Cardiac septum (tissue), 1 donor: ENCODE data around the gene GRIK4. TPM values are rescaled to one million over a fixed set of nuclear protein-coding genes. Genes with fewer than 3 reads are reported as not detected.
A peak's percentile ranks its signal among the peaks of the same experiment; 100 is the strongest.
"Not testable (repeated sequence)": the region's sequence is repeated elsewhere in the genome, so short reads cannot be mapped to it uniquely, and the experiment has no call there.

Experiments used
- DNase-seq: peaks from one replicate; pipeline ENCODE4 v3.0.0-alpha.2; 2020; ENCODE audit warnings: low spot score
- intact Hi-C: fragments of 100-400 bp; cut with DNase I; formaldehyde crosslinking; loops from one replicate; pipeline ENCODE4 v1.14.0; 2022
- total RNA-seq: library from RNA; stranded (reverse); fragmentation: NEBNext Ultra II Directional; extraction: Animal tissue kit (Norgen Biotek cat#: 25700); gene quantifications from one replicate; pipeline ENCODE4 v1.2.1, GENCODE V29; 2021
- donor health status: DM: no; HTN: no; CAD: no.

GRIK4 gene
- total RNA-seq, 1 donor from 2014 or later: 0.40 TPM

DNA sequence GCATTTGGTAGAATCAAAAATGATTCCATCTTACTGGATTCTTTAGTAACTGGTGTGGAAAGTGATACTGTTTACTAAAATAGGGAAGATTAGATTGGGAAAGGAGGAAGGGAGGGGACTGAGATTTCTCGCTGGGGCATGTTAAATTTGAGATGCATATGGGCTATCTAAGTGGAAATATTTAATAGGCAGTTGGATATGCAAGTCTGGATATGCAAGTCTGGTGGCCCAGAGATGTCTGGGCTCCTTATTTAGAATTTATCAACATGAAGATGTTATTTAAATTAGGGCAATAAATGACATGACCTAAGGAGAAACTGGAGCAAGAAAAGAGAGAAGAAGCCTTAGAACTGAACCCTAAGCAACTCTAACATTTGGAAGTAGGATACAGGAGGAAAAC lies 495.4 kb downstream of the GRIK4 start:
- intact Hi-C loops: no loop called here
- no peak for DNase-seq

DNA sequence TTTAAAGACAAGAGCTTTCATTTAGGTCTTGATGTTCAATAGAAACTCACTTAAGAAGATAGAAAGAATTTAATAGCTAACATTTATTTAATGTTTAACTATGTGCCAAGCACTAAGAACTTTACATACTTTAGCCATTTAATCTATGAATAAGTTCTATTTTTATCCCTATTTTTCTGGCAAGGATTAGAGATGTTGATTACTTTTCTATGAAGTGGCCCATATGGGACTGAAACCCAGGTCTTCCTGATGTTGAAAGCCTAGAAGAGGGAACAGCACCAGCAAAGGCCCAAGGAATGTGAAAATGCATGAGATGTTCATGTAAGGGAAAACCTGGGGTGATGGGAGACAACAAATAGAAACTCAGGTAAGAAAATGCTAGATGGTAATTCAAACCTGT lies 497.0 kb downstream of the GRIK4 start:
- DNase-seq: no peak
- intact Hi-C loops: no loop called here

DNA sequence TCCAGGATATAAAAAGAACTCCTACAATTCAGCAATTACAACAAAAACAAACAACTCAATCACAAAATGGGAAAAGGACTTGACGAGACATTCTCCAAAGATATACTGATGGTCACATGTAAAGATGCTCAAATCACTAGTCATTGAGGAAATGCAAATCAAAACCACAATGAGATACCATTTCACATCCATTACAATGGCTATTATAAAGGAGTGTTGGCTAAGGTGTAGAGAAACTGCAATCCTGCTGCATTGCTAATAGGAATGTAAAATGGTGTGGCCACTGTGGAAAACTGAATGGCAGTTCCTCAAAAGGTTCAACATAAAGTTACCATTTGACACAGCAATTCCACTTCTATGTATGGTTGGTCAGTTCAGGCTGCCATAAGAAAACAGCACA lies 500.5 kb downstream of the GRIK4 start:
- DNase-seq: no peak
- intact Hi-C loops: no loop called here

DNA sequence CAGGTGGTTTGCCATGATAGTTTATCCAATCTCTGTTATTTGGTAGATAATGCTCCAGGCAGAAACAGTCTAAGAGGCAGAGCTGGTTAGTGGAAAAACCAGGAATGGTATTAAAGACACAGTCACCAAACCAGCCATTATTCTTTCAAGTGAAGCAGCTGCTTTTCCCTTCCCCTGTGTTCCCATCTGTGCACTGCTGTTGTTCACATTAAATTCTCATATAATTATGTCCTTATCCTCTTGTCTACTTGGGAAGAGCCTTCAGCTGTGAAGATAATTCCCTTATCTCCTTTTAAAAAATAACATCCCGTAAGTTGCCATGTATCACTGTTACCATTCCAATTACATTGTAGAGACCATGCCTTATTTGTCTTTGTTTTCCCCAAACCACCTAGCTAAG lies 507.2 kb downstream of the GRIK4 start:
- intact Hi-C loops: no loop called here
- no peak for DNase-seq

DNA sequence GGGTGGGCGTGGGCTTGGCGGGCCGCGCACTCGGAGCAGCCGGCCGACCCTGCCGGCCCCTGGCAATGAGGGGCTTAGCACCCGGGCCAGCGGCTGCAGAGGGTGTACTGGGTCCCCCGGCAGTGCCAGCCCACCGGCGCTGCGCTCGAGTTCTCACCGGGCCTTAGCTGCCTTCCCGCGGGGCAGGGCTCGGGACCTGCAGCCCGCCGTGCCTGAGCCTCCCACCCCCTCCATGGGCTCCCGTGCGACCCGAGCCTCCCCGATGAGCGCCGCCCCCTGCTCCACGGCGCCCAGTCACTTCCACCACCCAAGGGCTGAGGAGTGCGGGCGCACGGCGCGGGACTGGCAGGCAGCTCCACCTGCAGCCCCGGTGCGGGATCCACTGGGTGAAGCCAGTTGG lies 510.2 kb downstream of the GRIK4 start:
- not testable (repeated sequence) for DNase-seq

DNA sequence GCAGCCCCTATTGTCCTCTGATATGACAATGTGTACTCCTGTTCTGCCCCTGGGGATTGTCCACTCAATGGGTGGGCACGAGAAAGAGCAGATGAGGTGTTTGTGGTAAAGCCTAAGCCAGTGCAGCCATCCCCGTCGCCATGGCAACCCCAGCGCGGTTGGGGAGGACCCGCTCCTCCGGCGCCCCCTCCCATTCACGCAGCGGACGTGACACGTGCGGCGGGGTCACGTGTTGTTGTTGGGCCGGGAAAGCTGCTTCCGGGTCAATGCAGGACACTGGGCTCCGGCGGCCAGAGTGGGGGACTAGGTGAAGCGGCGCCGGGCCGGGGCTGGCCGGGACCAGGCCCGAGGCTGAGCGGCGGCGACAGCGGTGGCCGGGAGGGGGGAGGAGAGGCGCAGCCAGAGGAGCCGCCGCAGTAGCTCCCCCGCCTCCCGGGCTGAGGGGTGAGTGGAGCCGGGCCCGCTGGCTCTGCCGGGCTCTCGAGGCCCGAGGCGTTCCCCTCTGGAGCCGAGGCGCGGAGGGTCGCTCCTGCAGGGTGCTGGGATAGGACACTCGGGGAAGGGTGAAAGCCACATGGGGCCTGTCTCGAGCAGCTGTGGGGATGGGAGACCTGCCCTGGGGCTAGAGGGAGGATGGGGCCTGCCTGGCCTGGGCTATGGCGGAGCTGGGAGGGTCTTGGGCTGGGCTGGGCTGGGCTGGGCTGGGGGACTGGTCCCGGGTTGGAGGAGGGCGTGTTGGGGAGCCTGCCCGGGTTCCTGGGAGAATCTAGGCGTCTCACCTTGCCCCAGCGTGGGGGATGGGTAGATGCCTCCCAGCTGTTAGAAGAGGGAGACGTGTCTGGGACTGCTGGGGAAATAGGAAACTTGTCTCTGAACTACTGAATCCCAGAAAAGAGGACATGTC lies 512.6 kb downstream of the GRIK4 start, which contains the start of gene TBCEL:
TSS of gene TBCEL (plus strand) at position 255 of the 904 bp plus-strand sequence. CDS start 21,589 bp downstream, outside the sequence.
- peak; percentile 91 for DNase-seq
- intact Hi-C loops: no loop called here

More for the DNA sequence above, 510.2 kb downstream of the GRIK4 start:
- intact Hi-C loops: not testable (repeated sequence)

DNA sequence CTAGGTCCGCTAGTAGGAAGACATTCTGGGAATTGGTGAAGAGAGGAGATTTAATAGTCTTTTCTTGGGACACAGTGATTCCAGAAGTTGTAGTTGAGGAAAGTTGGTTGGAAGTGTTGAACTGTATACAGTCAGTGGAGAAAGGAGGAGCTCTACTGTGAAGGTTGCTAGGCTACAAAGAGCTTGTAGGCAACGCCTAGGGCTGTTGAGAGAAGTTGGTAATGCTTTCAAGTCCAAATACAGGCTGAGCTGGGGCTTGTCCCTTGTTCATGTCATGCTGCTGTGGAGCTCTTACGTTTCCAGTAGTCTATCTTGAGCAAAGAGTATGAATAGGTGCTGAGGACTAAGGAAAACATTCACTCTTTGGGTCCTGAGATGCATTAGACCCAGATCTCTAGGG lies 513.4 kb downstream of the GRIK4 start:
- no peak for DNase-seq
- intact Hi-C loops: no loop called here

DNA sequence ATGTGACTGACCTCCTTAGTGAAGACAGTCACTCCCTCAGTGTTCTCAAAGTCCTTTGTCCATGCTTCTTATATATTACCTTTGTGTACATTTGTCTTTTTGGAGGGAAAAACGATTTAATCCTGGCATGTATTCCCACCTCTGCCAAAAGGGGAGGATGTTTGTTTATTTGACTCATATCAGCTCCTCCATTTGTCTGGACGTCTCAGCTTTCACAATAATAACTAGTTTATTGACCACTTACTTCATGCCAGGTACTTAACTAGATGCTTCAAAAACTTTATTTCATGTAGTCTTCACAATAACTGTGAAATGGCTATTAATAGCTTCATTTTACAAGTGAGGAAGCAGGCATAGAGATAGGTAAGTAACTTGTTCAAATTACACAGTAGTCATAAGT lies 517.6 kb downstream of the GRIK4 start:
- intact Hi-C loops: no loop called here
- DNase-seq: no peak

DNA sequence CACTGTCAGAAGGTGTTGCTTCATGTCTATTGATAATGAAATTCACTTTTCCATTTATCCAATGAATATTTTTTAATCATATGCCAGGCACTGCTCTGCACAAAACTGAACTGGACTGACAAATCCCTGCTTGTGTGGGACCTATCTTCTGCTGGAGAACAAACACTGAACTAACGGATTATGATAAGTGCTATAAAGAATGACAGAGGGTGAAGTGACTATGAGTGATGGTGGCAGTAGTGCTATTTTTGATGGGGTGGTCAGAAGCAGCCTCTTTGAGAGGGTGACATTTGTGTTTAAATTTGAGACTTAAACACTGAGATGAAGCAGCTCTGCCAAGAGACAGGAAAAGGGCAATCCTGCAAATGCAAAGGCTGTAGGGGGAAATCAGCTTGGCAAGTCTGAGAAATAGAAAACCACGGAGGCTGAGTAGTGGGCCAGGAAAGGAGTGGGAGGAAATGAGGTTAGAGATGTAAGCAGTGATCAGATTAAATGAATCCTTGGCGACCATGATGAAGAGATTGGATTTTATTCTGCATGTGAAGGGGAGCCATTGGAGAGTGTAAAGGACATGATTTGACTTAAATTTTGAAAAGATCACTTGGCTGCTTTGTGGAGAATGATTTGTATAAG lies 518.4 kb downstream of the GRIK4 start:
- DNase-seq: no peak
- intact Hi-C loops: no loop called here

DNA sequence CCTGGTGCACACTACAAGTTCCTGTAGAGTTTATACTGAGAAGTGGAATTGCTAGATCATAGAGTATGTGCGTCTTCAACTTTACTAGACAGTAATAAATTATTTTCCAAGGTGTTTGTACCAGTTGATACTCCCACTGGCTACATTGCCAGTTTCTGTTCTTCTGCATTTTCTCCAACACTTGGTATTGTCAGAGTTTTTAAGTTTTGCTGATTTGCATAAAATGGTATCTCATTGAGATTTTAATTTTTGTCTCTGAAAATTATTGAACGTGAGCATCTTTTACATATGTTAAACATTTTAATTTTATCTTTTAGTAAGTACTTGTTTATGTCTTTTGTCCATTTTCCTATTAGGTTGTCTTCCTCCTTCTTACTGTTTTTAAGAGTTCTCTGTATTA lies 519.6 kb downstream of the GRIK4 start:
- intact Hi-C loops: no loop called here
- DNase-seq: no peak

DNA sequence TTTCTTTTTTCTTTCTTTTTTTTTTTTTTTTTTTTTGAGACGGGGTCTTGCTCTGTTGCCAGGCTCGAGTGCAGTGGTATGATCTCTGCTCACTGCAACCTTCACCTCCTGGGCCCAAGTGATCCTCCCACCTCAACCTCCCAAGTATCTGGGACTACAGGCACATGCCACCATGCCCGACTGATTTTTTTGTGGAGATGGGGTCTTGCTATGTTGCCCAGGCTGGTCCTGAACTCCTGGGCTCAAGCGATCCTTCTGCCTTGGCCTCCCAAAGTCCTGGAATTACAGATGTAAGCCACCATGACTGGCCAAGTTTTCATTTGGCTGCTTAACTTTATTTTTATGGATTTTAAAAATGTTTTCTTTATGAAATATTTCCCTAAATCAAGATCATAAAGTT lies 520.1 kb downstream of the GRIK4 start:
- DNase-seq, intact Hi-C loops: not testable (repeated sequence)

DNA sequence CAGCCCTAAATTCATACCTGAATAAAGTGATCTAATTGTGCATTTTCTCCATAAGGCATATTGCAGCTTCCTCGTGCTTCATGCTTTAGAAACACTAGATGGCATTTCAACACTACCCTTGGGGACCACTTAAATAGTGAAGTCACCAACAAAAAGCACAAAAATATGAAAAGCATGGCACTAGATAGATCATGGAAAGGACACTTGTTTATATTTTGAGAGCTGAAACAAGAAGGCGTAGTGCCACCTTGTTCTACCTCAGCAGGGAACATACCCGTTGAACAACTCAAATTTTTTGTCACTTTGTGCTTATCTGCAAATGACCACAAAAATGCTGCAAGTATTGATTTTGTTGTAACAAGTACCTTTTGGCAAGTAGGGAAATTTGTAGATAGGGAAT lies 521.0 kb downstream of the GRIK4 start:
- intact Hi-C loops: no loop called here
- DNase-seq: no peak

DNA sequence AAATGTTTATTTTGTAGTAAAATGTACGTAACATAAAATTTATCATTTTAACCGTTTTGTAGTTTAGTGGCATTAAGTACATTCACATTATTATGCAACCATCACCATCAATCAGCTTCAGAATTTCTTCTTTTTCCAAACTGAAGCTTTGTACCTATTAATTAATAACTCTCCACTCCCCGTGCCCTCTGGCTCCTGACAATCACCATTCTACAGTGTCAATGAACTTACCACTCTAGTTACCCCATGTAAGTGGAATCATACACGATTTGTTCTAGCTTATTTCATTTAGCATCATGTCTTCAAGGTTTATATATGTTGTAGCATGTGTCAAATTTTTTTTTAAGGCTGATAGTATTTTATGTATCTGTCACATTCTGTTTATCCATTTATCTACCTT lies 522.1 kb downstream of the GRIK4 start:
- no peak for DNase-seq
- intact Hi-C loops: no loop called here

DNA sequence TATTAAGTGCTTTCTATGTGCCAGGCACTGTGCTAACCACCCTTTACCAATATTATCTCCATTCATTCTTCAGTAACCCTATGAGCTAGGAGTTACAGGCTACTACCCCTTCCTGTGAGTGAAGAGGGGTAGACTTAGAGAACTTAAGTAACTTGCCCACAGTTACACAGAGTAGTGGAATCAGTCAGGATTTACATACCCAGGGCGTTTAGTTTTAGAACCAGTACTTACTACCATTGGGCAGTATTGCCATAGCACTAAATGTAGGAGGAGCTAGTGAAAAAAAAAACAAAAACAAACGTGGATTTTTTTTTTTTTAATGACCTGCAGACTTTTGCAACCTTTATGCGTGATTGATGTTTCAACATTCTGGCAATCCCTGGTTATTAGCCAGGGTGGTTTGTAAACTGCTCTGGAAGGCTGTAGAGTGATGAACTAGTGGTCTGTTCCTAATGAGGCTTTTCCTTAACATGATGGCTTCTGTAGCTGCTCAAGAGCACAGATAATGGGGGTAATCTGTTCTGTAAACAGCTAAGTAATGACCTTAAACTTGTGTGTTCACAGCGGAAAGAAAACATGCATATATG lies 523.7 kb downstream of the GRIK4 start:
- no peak for DNase-seq
- intact Hi-C loops: no loop called here

DNA sequence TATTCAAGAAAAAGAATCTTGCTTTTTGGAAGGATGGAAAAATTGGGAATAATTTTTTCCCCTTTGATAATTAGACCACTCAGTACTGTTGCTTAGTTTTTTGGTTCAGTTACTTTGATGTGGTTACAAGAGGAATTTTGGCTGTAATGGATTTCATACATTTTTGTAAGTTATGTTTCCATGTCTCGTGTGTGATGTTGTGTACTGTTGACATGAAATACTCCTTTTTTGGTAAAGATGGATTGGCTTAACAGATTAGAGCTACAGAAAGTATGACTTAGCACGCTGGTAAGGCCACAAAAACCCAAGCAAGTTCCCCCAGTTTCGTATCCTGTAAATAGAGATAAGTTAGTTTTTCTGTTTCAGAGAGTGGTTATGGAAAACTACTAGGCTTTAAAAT lies 524.2 kb downstream of the GRIK4 start:
- DNase-seq: no peak
- intact Hi-C loops: no loop called here

DNA sequence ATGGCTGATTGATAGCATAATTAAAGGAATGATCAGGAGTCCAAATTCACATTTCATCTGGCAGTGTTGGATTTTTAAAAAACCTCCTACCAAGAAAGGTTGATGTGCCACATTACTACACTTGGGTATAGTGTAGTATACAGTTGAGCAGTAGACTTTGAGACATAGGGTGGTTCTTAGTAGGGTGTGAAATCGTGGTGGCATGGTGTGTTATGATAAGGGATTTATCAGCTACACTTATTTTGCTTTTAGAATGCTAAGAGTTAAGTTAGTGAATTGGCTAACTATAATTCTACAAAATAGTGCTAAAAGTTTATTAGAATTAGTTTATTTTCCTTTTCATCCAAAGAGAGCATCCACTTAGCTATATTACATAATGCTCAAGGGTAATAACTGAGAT lies 525.5 kb downstream of the GRIK4 start:
- intact Hi-C loops: no loop called here
- no peak for DNase-seq

Other genes starting within 250 kb of the GRIK4 start
- 16.6 TPM for gene TLCD5, start 186.4 kb upstream of the GRIK4 start, total RNA-seq
- gene ARHGEF12, start 175.3 kb upstream of the GRIK4 start, total RNA-seq: 138 TPM